Immature natural killer cell (primary cell): Measurements from ENCODE around the gene STX2. TPM values are rescaled to one million over a fixed set of nuclear protein-coding genes. Genes with fewer than 3 reads are reported as not detected.
"Not testable (repeated sequence)": the region's sequence is repeated elsewhere in the genome, so short reads cannot be mapped to it uniquely, and the experiment has no call there.

ENCODE experiments used
- DNase-seq, 3 donors: peaks; one replicate each; pipeline ENCODE4 v3.0.0; 2022; ENCODE audit warnings: mixed read lengths in 1 of 3
- H3K27ac Mint-ChIP-seq, 6 donors: one replicate each; pipeline ENCODE4 v1.8.0; 2020; ENCODE audit warnings: mixed read lengths in 6 of 6, mild to moderate bottlenecking in 5 of 6, inconsistent platforms in 4 of 6, moderate library complexity in 3 of 6
- H3K27me3 Mint-ChIP-seq, 3 donors: one replicate each; pipeline ENCODE4 v1.8.0; 2020 to 2021; ENCODE audit warnings: low read depth in 3 of 3, mild to moderate bottlenecking in 3 of 3, mixed read lengths in 3 of 3, moderate library complexity in 3 of 3, inconsistent platforms in 1 of 3
- H3K36me3 Mint-ChIP-seq, 3 donors: one replicate each; pipeline ENCODE4 v1.8.0; 2020; ENCODE audit warnings: mixed read lengths in 3 of 3, inconsistent platforms in 2 of 3, mild to moderate bottlenecking in 2 of 3
- H3K4me1 Mint-ChIP-seq, 2 donors: one replicate each; pipeline ENCODE4 v1.8.0; 2020; ENCODE audit warnings: inconsistent platforms in 2 of 2, mild to moderate bottlenecking in 2 of 2, mixed read lengths in 2 of 2, moderate library complexity in 1 of 2
- H3K4me3 Mint-ChIP-seq, 5 donors: one replicate each; pipeline ENCODE4 v1.8.0; 2020; ENCODE audit warnings: mild to moderate bottlenecking in 5 of 5, mixed read lengths in 5 of 5, inconsistent platforms in 3 of 5, moderate library complexity in 3 of 5
- H3K9me3 Mint-ChIP-seq, 6 donors: one replicate each; pipeline ENCODE4 v1.8.0; 2020; ENCODE audit warnings: mild to moderate bottlenecking in 6 of 6, mixed read lengths in 6 of 6, inconsistent platforms in 4 of 6, moderate library complexity in 3 of 6
- polyA plus RNA-seq, 3 donors: library from polyadenylated mRNA; unstranded; fragments of 300-500 nt; fragmentation: Illumina TruSeq; gene quantifications; one replicate each; pipeline ENCODE4 v1.2.3, GENCODE V29; 2021

Gene STX2
- polyA plus RNA-seq: 1 to 10 TPM; 3.3 to 5.8 (median 3.6) TPM

GRCh38 chr12:130838951-130839769, at the start of gene STX2:
STX2 (minus strand) TSS chr12:130839250; CDS start chr12:130839099, 151 bp downstream.
- DNase-seq: peak; percentile 83 to 87 (median 87)
- Mint-ChIP-seq H3K27ac (peak within 1 kb of the TSS; percentile 52 to 86 (median 73)), H3K4me1 (peaks cover 14 to 25% of the 10 kb centered on the region in 2 donors), H3K4me3 (peak within 1 kb of the TSS; percentile 85 to 95 (median 89)), H3K27me3 (peaks cover 0 to 8% (median 2%) of the 10 kb centered on the region in 3 donors), H3K9me3 (no peaks in the 10 kb centered on the region), H3K36me3 (peaks cover 0 to 3% (median 0%) of the 10 kb centered on the region in 3 donors)

DNA sequence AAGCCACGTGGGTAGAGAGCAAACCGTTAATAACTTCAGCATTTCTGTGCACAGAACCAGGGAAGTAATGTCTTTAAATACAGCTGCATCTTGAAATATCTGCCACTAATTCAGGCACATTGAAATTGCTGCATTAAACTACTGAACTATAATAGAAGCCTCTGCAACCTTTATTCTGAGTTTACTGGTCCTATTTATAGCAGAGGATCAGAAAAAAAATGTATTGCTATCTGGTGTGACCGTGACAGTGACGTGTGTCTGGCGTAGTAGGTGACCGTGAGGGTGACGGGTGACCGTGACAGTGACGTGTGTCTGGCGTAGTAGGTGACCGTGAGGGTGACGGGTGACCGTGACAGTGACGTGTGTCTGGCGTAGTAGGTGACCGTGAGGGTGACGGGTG, 48.1 kb upstream of the STX2 start:
- H3K27me3 Mint-ChIP-seq, H3K4me1 Mint-ChIP-seq, H3K4me3 Mint-ChIP-seq, DNase-seq, H3K9me3 Mint-ChIP-seq, H3K36me3 Mint-ChIP-seq, H3K27ac Mint-ChIP-seq: not testable (repeated sequence)

DNA sequence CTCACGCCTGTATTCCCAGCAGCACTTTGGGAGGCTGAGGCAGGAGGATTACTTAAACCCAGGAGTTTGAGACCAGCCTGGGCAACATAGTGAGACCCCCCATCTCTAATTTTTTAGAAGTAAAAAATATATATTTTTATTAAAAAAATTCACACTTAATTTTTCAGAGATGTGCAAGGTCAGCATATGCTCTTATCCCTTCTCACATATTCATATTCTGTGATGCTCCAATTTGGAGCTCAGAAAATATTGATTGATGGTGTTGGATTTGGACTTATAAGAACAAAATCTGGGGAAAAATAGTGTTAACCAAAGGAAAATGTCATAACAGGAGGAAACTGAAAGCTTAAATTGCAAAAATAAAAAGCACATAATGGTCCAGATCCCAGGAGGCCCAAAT, 42.5 kb upstream of the STX2 start:
- peaks cover 24 to 37% of the 10 kb centered on the region in 2 donors for H3K4me1 Mint-ChIP-seq
- no peak overlapping the region for H3K27ac Mint-ChIP-seq
- H3K36me3 Mint-ChIP-seq: peaks cover 0 to 8% (median 7%) of the 10 kb centered on the region in 3 donors
- H3K4me3 Mint-ChIP-seq: no peak overlapping the region
- no peak for DNase-seq
- peaks cover 0 to 6% (median 2%) of the 10 kb centered on the region in 3 donors for H3K27me3 Mint-ChIP-seq
- no peaks in the 10 kb centered on the region for H3K9me3 Mint-ChIP-seq

GRCh38 chr12:130881046-130881445, 42.0 kb upstream of the STX2 start:
- no peaks in the 10 kb centered on the region for H3K9me3 Mint-ChIP-seq
- no peak for DNase-seq
- peaks cover 24 to 39% of the 10 kb centered on the region in 2 donors for H3K4me1 Mint-ChIP-seq
- H3K36me3 Mint-ChIP-seq: peaks cover 0 to 14% (median 10%) of the 10 kb centered on the region in 3 donors
- peak overlapping the region in 4 of 6 donors; percentile 62 to 83 (median 70) for H3K27ac Mint-ChIP-seq
- peak overlapping the region; percentile 64 to 90 (median 86) for H3K4me3 Mint-ChIP-seq
- peaks cover 0 to 4% (median 2%) of the 10 kb centered on the region in 3 donors for H3K27me3 Mint-ChIP-seq

DNA sequence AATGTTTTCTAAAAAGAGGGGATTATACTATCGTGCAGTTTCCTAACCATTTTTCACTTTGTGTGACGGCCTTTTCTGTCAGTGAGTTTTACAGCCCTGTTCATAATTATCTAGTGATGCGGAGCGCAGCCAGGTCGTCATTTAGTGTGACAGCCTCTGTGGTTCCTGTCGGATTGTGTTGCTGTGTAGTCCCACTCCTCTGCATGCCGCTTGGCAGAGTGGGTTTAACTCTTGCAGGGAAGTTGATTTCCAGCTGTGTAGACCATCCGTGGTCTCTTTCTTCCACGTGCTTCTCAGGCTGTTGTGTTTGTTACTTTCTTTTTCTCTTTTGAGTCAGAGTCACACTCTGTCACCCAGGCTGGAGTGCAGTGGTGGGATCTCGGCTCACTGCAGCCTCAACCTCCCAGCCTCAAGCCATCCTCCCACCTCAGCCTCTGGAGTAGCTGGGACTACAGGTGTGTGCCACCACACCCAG, 41.4 kb upstream of the STX2 start:
- H3K4me3 Mint-ChIP-seq: peak overlapping the region; percentile 79 to 90 (median 86)
- H3K27ac Mint-ChIP-seq: peak overlapping the region; percentile 62 to 80 (median 74)
- H3K36me3 Mint-ChIP-seq: peaks cover 4 to 19% (median 15%) of the 10 kb centered on the region in 3 donors
- peaks cover 0 to 5% (median 2%) of the 10 kb centered on the region in 3 donors for H3K27me3 Mint-ChIP-seq
- peaks cover 24 to 44% of the 10 kb centered on the region in 2 donors for H3K4me1 Mint-ChIP-seq
- no peaks in the 10 kb centered on the region for H3K9me3 Mint-ChIP-seq
- DNase-seq: peak; percentile 7 to 19 (median 17)

GRCh38 chr12:130879781-130880389, 40.8 kb upstream of the STX2 start:
- peak; percentile 14 to 24 (median 17) for DNase-seq
- H3K9me3 Mint-ChIP-seq: no peaks in the 10 kb centered on the region
- peak overlapping the region; percentile 62 to 80 (median 74) for H3K27ac Mint-ChIP-seq
- peaks cover 0 to 5% (median 2%) of the 10 kb centered on the region in 3 donors for H3K27me3 Mint-ChIP-seq
- peak overlapping the region; percentile 79 to 90 (median 86) for H3K4me3 Mint-ChIP-seq
- H3K4me1 Mint-ChIP-seq: peaks cover 25 to 47% of the 10 kb centered on the region in 2 donors
- peaks cover 4 to 23% (median 19%) of the 10 kb centered on the region in 3 donors for H3K36me3 Mint-ChIP-seq

- Mint-ChIP-seq H3K27me3 (peaks cover 0 to 5% (median 2%) of the 10 kb centered on the region in 3 donors), H3K4me3 (peak overlapping the region; percentile 13 to 90 (median 86)), H3K4me1 (peaks cover 31 to 53% of the 10 kb centered on the region in 2 donors), H3K36me3 (peaks cover 8 to 29% (median 23%) of the 10 kb centered on the region in 3 donors), H3K27ac (peak overlapping the region in 3 of 6 donors; percentile 62 to 81 (median 66)), H3K9me3 (no peaks in the 10 kb centered on the region)
- DNase-seq: no peak
These were observed 40.2 kb upstream of the STX2 start for GRCh38 chr12:130879212-130879686.

- peak overlapping the region in 3 of 5 donors; percentile 49 to 90 (median 87) for H3K4me3 Mint-ChIP-seq
- peak overlapping the region in 1 of 6 donors; percentile 62 for H3K27ac Mint-ChIP-seq
- no peak for DNase-seq
- H3K36me3 Mint-ChIP-seq: peaks cover 9 to 33% (median 25%) of the 10 kb centered on the region in 3 donors
- H3K27me3 Mint-ChIP-seq: peaks cover 0 to 5% (median 2%) of the 10 kb centered on the region in 3 donors
- H3K9me3 Mint-ChIP-seq: no peaks in the 10 kb centered on the region
- H3K4me1 Mint-ChIP-seq: peaks cover 34 to 61% of the 10 kb centered on the region in 2 donors
These were observed 39.4 kb upstream of the STX2 start for GRCh38 chr12:130878193-130879185.

GRCh38 chr12:130877333-130877732, 38.3 kb upstream of the STX2 start:
- peaks cover 15 to 41% (median 30%) of the 10 kb centered on the region in 3 donors for H3K36me3 Mint-ChIP-seq
- peaks cover 45 to 72% of the 10 kb centered on the region in 2 donors for H3K4me1 Mint-ChIP-seq
- H3K27me3 Mint-ChIP-seq: peaks cover 0 to 8% (median 2%) of the 10 kb centered on the region in 3 donors
- H3K4me3 Mint-ChIP-seq: no peak overlapping the region
- no peak for DNase-seq
- no peaks in the 10 kb centered on the region for H3K9me3 Mint-ChIP-seq
- no peak overlapping the region for H3K27ac Mint-ChIP-seq

GRCh38 chr12:130876758-130877157, 37.7 kb upstream of the STX2 start:
- DNase-seq: no peak
- H3K27me3 Mint-ChIP-seq: peaks cover 0 to 9% (median 2%) of the 10 kb centered on the region in 3 donors
- H3K36me3 Mint-ChIP-seq: peaks cover 15 to 41% (median 30%) of the 10 kb centered on the region in 3 donors
- no peaks in the 10 kb centered on the region for H3K9me3 Mint-ChIP-seq
- peak overlapping the region in 2 of 6 donors; percentile 51 to 72 for H3K27ac Mint-ChIP-seq
- H3K4me1 Mint-ChIP-seq: peaks cover 45 to 72% of the 10 kb centered on the region in 2 donors
- H3K4me3 Mint-ChIP-seq: no peak overlapping the region

DNA sequence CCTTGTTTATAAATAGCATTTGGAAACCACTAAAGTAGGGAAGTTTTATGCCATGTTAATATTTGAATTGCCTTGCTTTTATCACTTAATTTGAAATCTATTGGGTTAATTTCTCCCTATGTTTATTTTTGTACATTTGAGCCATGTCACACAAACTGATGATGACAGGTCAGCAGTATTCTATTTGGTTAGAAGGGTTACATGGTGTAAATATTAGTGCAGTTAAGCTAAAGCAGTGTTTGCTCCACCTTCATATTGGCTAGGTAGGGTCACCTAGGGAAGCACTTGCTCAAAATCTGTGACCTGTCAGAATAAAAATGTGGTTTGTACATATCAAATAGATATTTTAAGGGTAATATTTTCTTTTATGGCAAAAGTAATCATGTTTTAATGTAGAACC, 37.2 kb upstream of the STX2 start:
- no peak for DNase-seq
- Mint-ChIP-seq H3K27ac (no peak overlapping the region), H3K4me3 (no peak overlapping the region), H3K36me3 (peaks cover 15 to 41% (median 30%) of the 10 kb centered on the region in 3 donors), H3K4me1 (peaks cover 46 to 71% of the 10 kb centered on the region in 2 donors), H3K9me3 (no peaks in the 10 kb centered on the region), H3K27me3 (peaks cover 0 to 11% (median 3%) of the 10 kb centered on the region in 3 donors)

GRCh38 chr12:130875708-130876107, 36.7 kb upstream of the STX2 start:
- not testable (repeated sequence) for H3K4me3 Mint-ChIP-seq, H3K9me3 Mint-ChIP-seq, DNase-seq, H3K27ac Mint-ChIP-seq
- Mint-ChIP-seq H3K36me3 (peaks cover 15 to 41% (median 30%) of the 10 kb centered on the region in 3 donors), H3K27me3 (peaks cover 3 to 11% (median 8%) of the 10 kb centered on the region in 3 donors), H3K4me1 (peaks cover 42 to 65% of the 10 kb centered on the region in 2 donors)
